ENCODE measurements around the gene CDKL5.

The CDKL5 gene

GRCh38 chrX:18406531-18407266 is 18.7 kb upstream of the CDKL5 start:
- no peak for TF ChIP-seq CTCF (IDR thresholded peaks at IDR 0.05; ENCODE audit: low read depth, low read length, missing control alignments)
- no peak for DNase-seq (ENCODE audit: low read depth)
- no peak overlapping the region for H3K4me3 ChIP-seq (ENCODE audit: low read depth, low read length)

GRCh38 chrX:18410038-18410437 is 15.4 kb upstream of the CDKL5 start:
- no peak for DNase-seq (ENCODE audit: low read depth)
- TF ChIP-seq CTCF (IDR thresholded peaks at IDR 0.05; ENCODE audit: low read depth, low read length, missing control alignments) = no peak
- H3K4me3 ChIP-seq (ENCODE audit: low read depth, low read length) = no peak overlapping the region

- no peak overlapping the region for H3K4me3 ChIP-seq (ENCODE audit: low read depth, low read length)
- no peak for DNase-seq (ENCODE audit: low read depth)
- TF ChIP-seq CTCF (IDR thresholded peaks at IDR 0.05; ENCODE audit: low read depth, low read length, missing control alignments) = no peak
These were observed 10.0 kb upstream of the CDKL5 start for GRCh38 chrX:18415386-18415785.

GRCh38 chrX:18422325-18422724 is 3.1 kb upstream of the CDKL5 start:
- DNase-seq (ENCODE audit: low read depth) = no peak
- no peak overlapping the region for H3K4me3 ChIP-seq (ENCODE audit: low read depth, low read length)
- TF ChIP-seq CTCF (IDR thresholded peaks at IDR 0.05; ENCODE audit: low read depth, low read length, missing control alignments) = no peak

GRCh38 chrX:18422886-18423285 is 2.5 kb upstream of the CDKL5 start:
- no peak for DNase-seq (ENCODE audit: low read depth)
- TF ChIP-seq CTCF (IDR thresholded peaks at IDR 0.05; ENCODE audit: low read depth, low read length, missing control alignments) = no peak
- H3K4me3 ChIP-seq (ENCODE audit: low read depth, low read length) = no peak overlapping the region

GRCh38 chrX:18424482-18425198 is 768 bp upstream of the CDKL5 start:
- DNase-seq (ENCODE audit: low read depth) = no peak
- H3K4me3 ChIP-seq (ENCODE audit: low read depth, low read length) = peak overlapping the region; percentile 39
- no peak for TF ChIP-seq CTCF (IDR thresholded peaks at IDR 0.05; ENCODE audit: low read depth, low read length, missing control alignments)

GRCh38 chrX:18426004-18426320 is 554 bp downstream of the CDKL5 start:
- no peak for DNase-seq (ENCODE audit: low read depth)

More at GRCh38 chrX:18426004-18426320, 554 bp downstream of the CDKL5 start:
- H3K4me3 ChIP-seq (ENCODE audit: low read depth, low read length) = peak overlapping the region; percentile 69
- no peak for TF ChIP-seq CTCF (IDR thresholded peaks at IDR 0.05; ENCODE audit: low read depth, low read length, missing control alignments)
